EH (cell line): ENCODE data around the gene LTBP1.

Experiments
- DNase-seq: peaks from one replicate; pipeline ENCODE4 v3.0.0-alpha.2; 2015; ENCODE audit warnings: low read depth

The LTBP1 gene

GRCh38 chr2:33083699-33084387 is 137.1 kb downstream of the LTBP1 start:
- no peak for DNase-seq

- DNase-seq, result no peak
Measured at GRCh38 chr2:33084433-33084832, 137.7 kb downstream of the LTBP1 start.

GRCh38 chr2:33085646-33086045 is 138.9 kb downstream of the LTBP1 start:
- DNase-seq, result no peak

GRCh38 chr2:33086400-33087015 is 139.8 kb downstream of the LTBP1 start:
- no peak for DNase-seq

GRCh38 chr2:33090553-33091134 is 143.9 kb downstream of the LTBP1 start:
- no peak for DNase-seq

GRCh38 chr2:33091541-33092123 is 144.9 kb downstream of the LTBP1 start:
- no peak for DNase-seq

GRCh38 chr2:33093283-33093993 is 146.7 kb downstream of the LTBP1 start:
- DNase-seq, result no peak

- no peak for DNase-seq
Measured at GRCh38 chr2:33094303-33094702, 147.6 kb downstream of the LTBP1 start.

- no peak for DNase-seq
Measured at GRCh38 chr2:33099989-33100388, 153.2 kb downstream of the LTBP1 start.

- DNase-seq, result no peak
Measured at GRCh38 chr2:33100921-33101320, 154.2 kb downstream of the LTBP1 start.

- DNase-seq, result peak; percentile 54
Measured at GRCh38 chr2:33104052-33104623, 157.4 kb downstream of the LTBP1 start.

GRCh38 chr2:33104726-33105125 is 158.0 kb downstream of the LTBP1 start:
- peak; percentile 56 for DNase-seq

GRCh38 chr2:33106115-33106514 is 159.4 kb downstream of the LTBP1 start:
- peak; percentile 15 for DNase-seq

GRCh38 chr2:33107690-33108482 is 161.1 kb downstream of the LTBP1 start:
- DNase-seq, result peak; percentile 65

GRCh38 chr2:33108483-33109443 is 162.0 kb downstream of the LTBP1 start:
- DNase-seq, result peak; percentile 81

GRCh38 chr2:33110461-33110860 is 163.7 kb downstream of the LTBP1 start:
- DNase-seq, result peak; percentile 62

- peak; percentile 76 for DNase-seq
Measured at GRCh38 chr2:33111002-33111446, 164.3 kb downstream of the LTBP1 start.

- DNase-seq, result no peak
Measured at GRCh38 chr2:33115196-33115595, 168.4 kb downstream of the LTBP1 start.

- DNase-seq, result no peak
Measured at GRCh38 chr2:33115728-33116127, 169.0 kb downstream of the LTBP1 start.

- DNase-seq, result no peak
Measured at GRCh38 chr2:33116799-33117198, 170.0 kb downstream of the LTBP1 start.
